NCI-H510A treated with DMSO at 0.1 percent for 48 hours (cell line): ENCODE results near the gene GMDS.
A peak's percentile ranks its signal among the peaks of the same experiment; 100 is the strongest.

Experiments used
- DNase-seq: peaks from one replicate; lab custom pipeline; 2025; lab: John Stamatoyannopoulos, UW

The GMDS gene

GRCh38 chr6:1895721-1896120 lies 349.7 kb downstream of the GMDS start:
- DNase-seq = no peak

- DNase-seq = no peak
Measured at GRCh38 chr6:1894954-1895353, 350.5 kb downstream of the GMDS start.

GRCh38 chr6:1893470-1894130 lies 351.8 kb downstream of the GMDS start:
- DNase-seq = no peak

- no peak for DNase-seq
Measured at GRCh38 chr6:1892716-1893115, 352.7 kb downstream of the GMDS start.

GRCh38 chr6:1890987-1891386 lies 354.4 kb downstream of the GMDS start:
- no peak for DNase-seq

GRCh38 chr6:1890071-1890470 lies 355.3 kb downstream of the GMDS start:
- no peak for DNase-seq

GRCh38 chr6:1885576-1886011 lies 359.8 kb downstream of the GMDS start:
- DNase-seq = no peak

- DNase-seq = no peak
Measured at GRCh38 chr6:1884313-1884712, 361.1 kb downstream of the GMDS start.

- DNase-seq = no peak
Measured at GRCh38 chr6:1878330-1878729, 367.1 kb downstream of the GMDS start.

- no peak for DNase-seq
Measured at GRCh38 chr6:1873781-1874180, 371.6 kb downstream of the GMDS start.

GRCh38 chr6:1872649-1873131 lies 372.7 kb downstream of the GMDS start:
- DNase-seq = peak; percentile 31

- no peak for DNase-seq
Measured at GRCh38 chr6:1871724-1872315, 373.6 kb downstream of the GMDS start.

GRCh38 chr6:1870932-1871331 lies 374.5 kb downstream of the GMDS start:
- no peak for DNase-seq

- no peak for DNase-seq
Measured at GRCh38 chr6:1870251-1870650, 375.2 kb downstream of the GMDS start.

- DNase-seq = no peak
Measured at GRCh38 chr6:1869769-1870168, 375.6 kb downstream of the GMDS start.

GRCh38 chr6:1869308-1869707 lies 376.1 kb downstream of the GMDS start:
- DNase-seq = no peak

- no peak for DNase-seq
Measured at GRCh38 chr6:1868561-1869261, 376.7 kb downstream of the GMDS start.

- no peak for DNase-seq
Measured at GRCh38 chr6:1867197-1867596, 378.2 kb downstream of the GMDS start.

- DNase-seq = no peak
Measured at GRCh38 chr6:1865585-1865984, 379.8 kb downstream of the GMDS start.

- peak; percentile 41 for DNase-seq
Measured at GRCh38 chr6:1864496-1864895, 380.9 kb downstream of the GMDS start.

GRCh38 chr6:1862411-1862810 lies 383.0 kb downstream of the GMDS start:
- DNase-seq = no peak

- DNase-seq = no peak
Measured at GRCh38 chr6:1860756-1861348, 384.6 kb downstream of the GMDS start.

- DNase-seq = no peak
Measured at GRCh38 chr6:1858859-1859258, 386.5 kb downstream of the GMDS start.
